ELF-1 (cell line): ENCODE measurements around the gene GPANK1.
A peak's percentile ranks its signal among the peaks of the same experiment; 100 is the strongest.

Experiments used
- DNase-seq: peaks from one replicate; pipeline ENCODE4 v3.0.0-alpha.2; 2016; ENCODE audit warnings: low read depth, low spot score

Gene GPANK1

DNA sequence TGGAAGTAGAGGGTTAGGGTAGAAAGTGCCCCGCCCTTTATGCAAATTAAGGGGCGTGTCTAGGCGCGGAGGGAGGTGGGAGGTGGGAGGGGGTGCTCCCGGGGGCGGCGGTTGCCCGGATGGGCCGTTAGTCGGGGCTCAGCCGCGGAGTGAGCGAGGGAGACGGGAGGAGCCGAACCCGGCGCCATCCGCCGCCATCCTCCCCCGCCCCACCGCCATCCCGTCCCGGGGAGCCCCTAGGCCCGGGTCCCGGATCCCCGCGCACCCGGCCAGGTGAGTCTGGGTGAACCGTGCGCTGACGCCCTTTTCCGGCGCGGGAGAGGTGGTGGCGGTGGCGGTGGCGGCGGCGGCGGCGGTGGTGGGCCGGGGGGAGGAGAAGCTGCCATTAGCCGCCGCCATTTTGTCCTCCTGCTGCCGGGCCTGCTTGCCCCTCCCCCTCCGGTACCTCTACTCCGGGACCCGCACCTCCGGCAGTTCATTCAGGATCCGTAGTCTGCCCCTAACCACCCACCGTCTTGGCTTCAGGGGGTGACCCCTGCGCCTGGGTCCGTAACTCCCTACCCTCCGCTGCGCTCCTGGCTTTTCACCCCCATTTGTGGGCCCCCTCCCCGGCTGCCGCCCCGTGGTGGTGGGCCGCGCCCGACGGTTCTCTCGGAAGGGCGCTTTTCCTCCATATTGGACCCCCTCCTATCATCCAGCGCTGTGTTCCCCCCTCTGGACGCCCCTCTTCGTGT is 44.0 kb downstream of the GPANK1 start, which contains the start of gene PRRC2A:
Gene PRRC2A (plus strand): TSS at position 130 of the 734 bp plus-strand sequence. CDS start 2,075 bp downstream, outside the sequence.
- peak; percentile 78 for DNase-seq

DNA sequence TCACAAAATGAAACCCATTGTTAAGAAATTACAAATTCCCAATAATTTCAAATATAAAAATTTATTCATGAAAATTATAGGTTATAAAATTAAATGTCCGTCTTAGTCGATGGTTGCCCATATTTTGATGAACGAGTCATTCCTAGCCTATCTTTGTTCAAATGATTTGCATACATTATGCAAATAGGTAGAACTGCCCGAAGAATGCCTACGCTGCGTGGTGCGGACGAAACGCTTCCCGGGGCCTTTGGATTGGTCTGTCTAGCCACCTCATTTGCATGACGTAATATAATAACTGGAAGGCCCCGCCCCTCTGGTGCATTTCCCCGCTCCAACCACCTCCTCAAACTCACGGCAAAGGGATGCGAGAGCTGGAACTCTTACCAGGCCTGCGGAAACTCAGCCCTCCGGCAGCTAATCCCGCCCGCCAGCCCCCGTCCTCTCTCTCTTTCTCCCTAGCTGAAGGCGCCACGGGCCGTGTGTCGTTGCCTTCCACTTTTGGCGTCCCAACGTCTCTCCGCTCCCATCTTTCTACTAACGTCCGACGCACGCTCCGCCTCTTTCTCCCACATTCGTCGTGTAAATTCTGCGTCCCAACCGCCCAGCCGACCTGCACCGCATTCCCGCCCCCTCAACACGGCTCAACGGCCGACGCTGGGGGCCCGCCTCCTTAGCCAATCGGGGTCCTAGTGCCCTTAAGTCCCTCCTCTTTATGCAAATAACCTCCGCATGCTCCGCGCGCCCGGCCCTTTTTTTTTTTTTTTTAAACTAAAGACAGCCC is 44.8 kb downstream of the GPANK1 start:
- DNase-seq = peak; percentile 100

- no peak for DNase-seq
Observed at GRCh38 chr6:31617010-31617409, 47.8 kb downstream of the GPANK1 start.

GRCh38 chr6:31615748-31616147 is 49.0 kb downstream of the GPANK1 start:
- no peak for DNase-seq

- DNase-seq = no peak
Observed at GRCh38 chr6:31614684-31615578, 49.9 kb downstream of the GPANK1 start, which contains the start of gene AIF1. Gene AIF1 (plus strand): TSS chr6:31615234. CDS start chr6:31615330, 96 bp downstream.

- DNase-seq = no peak
Observed at GRCh38 chr6:31614075-31614619, 50.6 kb downstream of the GPANK1 start.
